GM12878 (cell line): ENCODE measurements around the gene RPGRIP1L. TPM values are rescaled to one million over a fixed set of nuclear protein-coding genes. Genes with fewer than 3 reads are reported as not detected.

Source experiments
- ATAC-seq: fragments of 200-7000 bp; cut with Tn5 transposase; 3 replicates; pipeline ENCODE4 v1.9.1; 2020; ENCODE audit warnings: mild to moderate bottlenecking, moderate library complexity
- BruUV-seq: library from RNA; stranded (reverse); fragments of 400-500 nt; replicated peaks from 2 replicates; lab custom pipeline; 2021; lab: Mats Ljungman, UMichigan
- CTCF ChIA-PET: fragments of 300-600 bp; sonication (Branson Sonifier 250); formaldehyde crosslinking; extraction: SDS; loops from one replicate; lab custom pipeline; 2021; ENCODE audit warnings: inconsistent platforms; lab: Yijun Ruan, JAX
- POLR2A ChIA-PET: fragments of 350-600 bp; formaldehyde crosslinking; extraction: SDS; loops from one replicate; lab custom pipeline; 2021; ENCODE audit warnings: inconsistent platforms; lab: Charles Lee
- RAD21 ChIA-PET: fragments of 300-600 bp; sonication (Branson Sonifier 250); formaldehyde crosslinking; loops from one replicate; lab custom pipeline; 2023; ENCODE audit warnings: antibody characterized with exemption; ENCODE audit not compliant: unreplicated experiment; lab: Charles Lee
- SMC1A ChIA-PET: fragments of 300-600 bp; sonication (Branson Sonifier 250); formaldehyde crosslinking; loops from one replicate; lab custom pipeline; 2023; ENCODE audit not compliant: unreplicated experiment, uncharacterized antibody; lab: Charles Lee
- DNase-seq: peaks from one replicate; pipeline ENCODE4 v3.0.0-alpha.2; 2011; ENCODE audit warnings: low read depth, low spot score
- FAIRE-seq: peaks from 3 replicates; lab custom pipeline; 2011; peaks lifted over from hg19 to GRCh38; lab: Jason Lieb, UNC
- H2AFZ ChIP-seq: 2 replicates; pipeline ENCODE4 v1.6.0; 2011; ENCODE audit warnings: low read depth, low read length, control low read depth; ENCODE audit not compliant: control insufficient read depth
- H3K27ac ChIP-seq: 2 replicates; pipeline ENCODE4 v1.5.1; 2011; ENCODE audit warnings: control low read depth; ENCODE audit not compliant: control insufficient read depth, insufficient read depth
- H3K27me3 ChIP-seq, 2 experiments: replicated peaks in 1 of 2; 2 replicates each; pipeline versions ENCODE4 v1.6.0 to v1.6.1; 2011; ENCODE audit warnings: low read length in 1 of 2; ENCODE audit not compliant: control insufficient read depth in 2 of 2, insufficient read depth in 2 of 2
- H3K36me3 ChIP-seq, 2 experiments: 2 replicates each; pipeline ENCODE4 v1.5.1; 2011; ENCODE audit warnings: low read length in 1 of 2; ENCODE audit not compliant: control insufficient read depth in 2 of 2, insufficient read depth in 2 of 2
- H3K4me1 ChIP-seq: 2 replicates; pipeline ENCODE4 v1.6.1; 2011; ENCODE audit warnings: mild to moderate bottlenecking, low read length, moderate library complexity, mixed read lengths; ENCODE audit not compliant: control insufficient read depth, insufficient read depth
- H3K4me2 ChIP-seq: 2 replicates; pipeline ENCODE4 v1.6.0; 2011; ENCODE audit warnings: control low read depth; ENCODE audit not compliant: control insufficient read depth, insufficient read depth
- H3K4me3 ChIP-seq: fragments of 200-600 bp; sonication (generic); 2 replicates; pipeline ENCODE4 v1.5.1; 2016
- H3K79me2 ChIP-seq: 2 replicates; pipeline ENCODE4 v1.6.0; 2011; ENCODE audit warnings: low read length; ENCODE audit not compliant: control insufficient read depth, insufficient read depth
- H3K9ac ChIP-seq: 2 replicates; pipeline ENCODE4 v1.8.0; 2011; ENCODE audit warnings: low read length, control low read depth, mixed read lengths; ENCODE audit not compliant: control insufficient read depth, insufficient read depth
- H3K9me3 ChIP-seq: replicated peaks from 3 replicates; pipeline ENCODE4 v1.5.1; 2011; ENCODE audit warnings: mild to moderate bottlenecking, low read length; ENCODE audit not compliant: control insufficient read depth, insufficient read depth
- H4K20me1 ChIP-seq: 2 replicates; pipeline ENCODE4 v1.6.0; 2011; ENCODE audit not compliant: control insufficient read depth, insufficient read depth
- BMI1 ChIP-seq: fragments of 450-650 bp; IDR thresholded peaks from 2 replicates; pipeline ENCODE4 v1.6.1; 2016; ENCODE audit warnings: mild to moderate bottlenecking, moderate library complexity, borderline replicate concordance
- CBX5 ChIP-seq: sonication (generic); IDR thresholded peaks from 2 replicates; pipeline ENCODE4 v1.6.1; 2016; ENCODE audit warnings: low read depth, moderate library complexity, mild to moderate bottlenecking, inconsistent platforms
- CREM ChIP-seq: IDR thresholded peaks from 2 replicates; pipeline ENCODE4 v1.6.1; 2014; ENCODE audit warnings: antibody characterized with exemption, low read depth
- E2F8 ChIP-seq: fragments of 450-650 bp; IDR thresholded peaks from 2 replicates; pipeline ENCODE4 v1.6.1; 2018; ENCODE audit warnings: mild to moderate bottlenecking, low read depth, moderate library complexity; ENCODE audit not compliant: partially characterized antibody
- EED ChIP-seq: sonication (generic); IDR thresholded peaks from 2 replicates; pipeline ENCODE4 v1.6.1; 2016; ENCODE audit warnings: antibody characterized with exemption, low read depth
- FOS ChIP-seq: IDR thresholded peaks from 3 replicates; pipeline ENCODE4 v1.6.1; 2011; ENCODE audit warnings: borderline replicate concordance; ENCODE audit not compliant: insufficient read length; ENCODE audit errors: extremely low read depth
- FOXM1 ChIP-seq: IDR thresholded peaks from 2 replicates; pipeline ENCODE4 v1.6.1; 2012; ENCODE audit warnings: low read depth, mild to moderate bottlenecking, inconsistent platforms, low read length, moderate library complexity
- HSF1 ChIP-seq: fragments of 150-350 bp; IDR thresholded peaks from 2 replicates; pipeline ENCODE4 v1.6.1; 2014; ENCODE audit warnings: mild to moderate bottlenecking, low read depth, low read length
- KLF5 ChIP-seq: fragments of 450-650 bp; IDR thresholded peaks from 2 replicates; pipeline ENCODE4 v1.6.1; 2014; ENCODE audit warnings: mild to moderate bottlenecking; ENCODE audit not compliant: partially characterized antibody
- NFIC ChIP-seq: IDR thresholded peaks from 2 replicates; pipeline ENCODE4 v1.6.1; 2012; ENCODE audit warnings: low read depth, mild to moderate bottlenecking, inconsistent platforms, low read length, moderate library complexity
- NFXL1 ChIP-seq: fragments of 450-650 bp; IDR thresholded peaks from 2 replicates; pipeline ENCODE4 v1.6.1; 2017; ENCODE audit warnings: antibody characterized with exemption, mild to moderate bottlenecking, borderline replicate concordance
- NFYB ChIP-seq: IDR thresholded peaks from 2 replicates; pipeline ENCODE4 v1.6.1; 2011; ENCODE audit warnings: low read depth, mild to moderate bottlenecking, low read length, improper control_type of control experiment, moderate library complexity; ENCODE audit not compliant: insufficient read depth
- POLR2AphosphoS5 ChIP-seq: IDR thresholded peaks from 2 replicates; pipeline ENCODE4 v1.6.1; 2011; ENCODE audit warnings: mild to moderate bottlenecking, low read length, inconsistent platforms
- RB1 ChIP-seq: fragments of 450-650 bp; formaldehyde crosslinking; IDR thresholded peaks from 2 replicates; pipeline ENCODE4 v1.6.1; 2017; ENCODE audit warnings: mild to moderate bottlenecking, borderline replicate concordance
- SIX5 ChIP-seq: IDR thresholded peaks from 2 replicates; pipeline ENCODE4 v1.6.1; 2011; ENCODE audit warnings: mild to moderate bottlenecking, low read depth, low read length, moderate library complexity; ENCODE audit not compliant: severe bottlenecking
- SMARCA5 ChIP-seq: fragments of 450-650 bp; IDR thresholded peaks from 2 replicates; pipeline ENCODE4 v1.6.1; 2017; ENCODE audit warnings: mild to moderate bottlenecking
- SREBF1 ChIP-seq: IDR thresholded peaks from 2 replicates; pipeline ENCODE4 v1.6.1; 2012; ENCODE audit warnings: mild to moderate bottlenecking, low read length
- SRF ChIP-seq, 2 experiments: IDR thresholded peaks; 2 replicates each; pipeline ENCODE4 v1.6.1; 2011; ENCODE audit warnings: low read depth in 2 of 2, low read length in 2 of 2, mild to moderate bottlenecking in 1 of 2, moderate library complexity in 1 of 2
- STAT1 ChIP-seq: fragments of 450-650 bp; conservative IDR thresholded peaks from 2 replicates; pipeline ENCODE4 v1.6.1; 2014; ENCODE audit warnings: antibody characterized with exemption, mild to moderate bottlenecking
- YY1 ChIP-seq: IDR thresholded peaks from 2 replicates; pipeline ENCODE4 v1.6.1; 2011; ENCODE audit warnings: low read depth, mild to moderate bottlenecking, low read length
- ZNF217 ChIP-seq: fragments of 450-650 bp; IDR thresholded peaks from 2 replicates; pipeline ENCODE4 v1.6.1; 2017; ENCODE audit warnings: antibody characterized with exemption, mild to moderate bottlenecking
- ZSCAN29 ChIP-seq: fragments of 450-650 bp; IDR thresholded peaks from 2 replicates; pipeline ENCODE4 v1.6.1; 2017; ENCODE audit warnings: mild to moderate bottlenecking, moderate library complexity
- WGBS: methylation state at CpG from one replicate; pipeline ENCODE4 v1.1.6; 2016; ENCODE audit warnings: low lambda C conversion rate; ENCODE audit not compliant: insufficient replicate concordance, insufficient coverage; ENCODE audit errors: missing lambda C conversion rate; 5-methylcytosine and 5-hydroxymethylcytosine counted together
- in situ Hi-C: fragments of 300-500 bp; cut with MboI; formaldehyde crosslinking; loops from 9 replicates; pipeline ENCODE4 v1.14.3; 2018; ENCODE audit warnings: mixed read lengths
- intact Hi-C: fragments of 100-400 bp; cut with micrococcal nuclease; formaldehyde crosslinking; loops from one replicate; pipeline ENCODE4 v1.14.2; 2022; ENCODE audit not compliant: unreplicated experiment
- polyA plus RNA-seq, 11 experiments: library from polyadenylated mRNA; depleted of rRNA in 4 of 11; unstranded in 6 of 11; stranded (reverse) in 5 of 11; fragments of >200 nt; fragmentation: Nextera tagmentation in 4 of 11; fragmentation: Illumina TruSeq in 1 of 11; extraction: Ambion mirVana in 4 of 11; extraction: Trizol in 1 of 11; gene quantifications; 1 replicate in 1 of 11; 2 replicates in 10 of 11; pipeline versions ENCODE4 v1.2.1 to v1.2.3, GENCODE V29; 2011 to 2016; ENCODE audit warnings: inconsistent platforms in 2 of 11, missing spikeins in 2 of 11, low read depth in 1 of 11
- total RNA-seq, 4 experiments: library from RNA; depleted of rRNA in 3 of 4; stranded (reverse); fragments of >200 nt in 3 of 4; fragmentation: Illumina TruSeq in 1 of 4; extraction: Trizol in 1 of 4; gene quantifications; 2 replicates each; pipeline versions ENCODE4 v1.2.1 to v1.2.3, GENCODE V29; 2013 to 2021

The RPGRIP1L gene
- total and polyA plus RNA-seq, 10 of the 15 experiments (the other 5 are each of a cell fraction or from before 2014, with no cell fraction given): 3.5 to 9.6 (median 4.4) TPM

- TF ChIP-seq SRF (IDR thresholded peaks at IDR 0.05; ENCODE audit: low read depth in 2 of 2, low read length in 2 of 2) (no peak), FOXM1 (no peak), SMARCA5 (no peak)
Observed at GRCh38 chr16:53689636-53690035, 14.0 kb downstream of the RPGRIP1L start (continued).

- ChIA-PET CTCF (no interaction called here), RAD21 (no interaction called here), SMC1A (no interaction called here), POLR2A (no interaction called here)
- no peak for DNase-seq
- intact Hi-C loops (no loop called here), in situ Hi-C loops (no loop called here)
- H3K36me3 ChIP-seq: no peaks in the 10 kb centered on the region
- no TSS peak for BruUV-seq
- H3K27me3 ChIP-seq: no peaks in the 10 kb centered on the region
- no peak overlapping the region for H3K9ac ChIP-seq
- FAIRE-seq: no peak
- 100% methylated on average over 3 of the region's 3 CpGs for WGBS
- H3K79me2 ChIP-seq: no peaks in the 10 kb centered on the region
- no peak for ATAC-seq
- H2AFZ ChIP-seq: no peak overlapping the region
- H3K9me3 ChIP-seq: no peaks in the 10 kb centered on the region
- no peak overlapping the region for H3K27ac ChIP-seq
- no peak overlapping the region for H3K4me2 ChIP-seq
- no peaks in the 10 kb centered on the region for H4K20me1 ChIP-seq
- H3K4me3 ChIP-seq: no peak overlapping the region
- TF ChIP-seq ZSCAN29 (no peak), SIX5 (no peak), NFIC (no peak), BMI1 (no peak), STAT1 (no peak), CBX5 (no peak), CREM (no peak), YY1 (no peak), RB1 (no peak), HSF1 (no peak), KLF5 (no peak), POLR2AphosphoS5 (no peak), EED (no peak), ZNF217 (no peak), NFYB (no peak), SREBF1 (no peak), FOS (no peak), E2F8 (no peak), NFXL1 (no peak)
- H3K4me1 ChIP-seq: no peaks in the 10 kb centered on the region
Observed at GRCh38 chr16:53686710-53687109, 16.9 kb downstream of the RPGRIP1L start.
